ENCODE data around the gene C1GALT1. TPM values are rescaled to one million over a fixed set of nuclear protein-coding genes. Genes with fewer than 3 reads are reported as not detected.

The C1GALT1 gene
- total RNA-seq, 1 experiment from 2014 or later: 106 TPM

DNA sequence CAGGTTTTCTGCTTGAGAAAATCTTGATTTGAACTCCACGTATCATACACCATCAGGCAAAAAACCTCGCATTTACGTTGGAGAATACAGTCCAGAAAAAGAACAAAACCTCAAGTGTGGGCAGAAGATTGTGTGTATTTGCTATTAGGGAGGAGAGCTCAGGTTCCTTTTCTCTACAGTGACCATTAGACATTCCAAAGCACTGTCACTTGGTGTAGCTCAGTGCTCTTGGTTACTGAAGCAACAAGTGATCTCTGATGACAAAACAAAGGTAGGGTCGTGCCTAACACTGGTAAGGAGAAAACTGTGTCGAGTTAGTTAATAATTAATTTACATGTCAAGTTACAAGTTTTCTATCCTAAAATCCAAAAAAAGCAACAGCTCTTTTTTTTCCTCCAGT, 72.6 kb downstream of the C1GALT1 start:
- H3K9me3 Mint-ChIP-seq: no peaks in the 10 kb centered on the region
- no peaks in the 10 kb centered on the region for H3K27me3 Mint-ChIP-seq (ENCODE audit: low read depth)
- no peak for DNase-seq (ENCODE audit: low spot score)
- H3K4me3 Mint-ChIP-seq: no peak overlapping the region
- peaks cover 13% of the 10 kb centered on the region for H3K36me3 Mint-ChIP-seq
- CTCF ChIA-PET: no interaction called here
- POLR2A ChIA-PET: no interaction called here
- H3K4me1 Mint-ChIP-seq: peaks cover 54% of the 10 kb centered on the region
- no peak for ATAC-seq
- TF ChIP-seq RORB (CRISPR knock-in tag; IDR thresholded peaks at IDR 0.05): no peak
- TF ChIP-seq ZNF232 (CRISPR knock-in tag; IDR thresholded peaks at IDR 0.05): no peak
- TF ChIP-seq, protein P1, sequence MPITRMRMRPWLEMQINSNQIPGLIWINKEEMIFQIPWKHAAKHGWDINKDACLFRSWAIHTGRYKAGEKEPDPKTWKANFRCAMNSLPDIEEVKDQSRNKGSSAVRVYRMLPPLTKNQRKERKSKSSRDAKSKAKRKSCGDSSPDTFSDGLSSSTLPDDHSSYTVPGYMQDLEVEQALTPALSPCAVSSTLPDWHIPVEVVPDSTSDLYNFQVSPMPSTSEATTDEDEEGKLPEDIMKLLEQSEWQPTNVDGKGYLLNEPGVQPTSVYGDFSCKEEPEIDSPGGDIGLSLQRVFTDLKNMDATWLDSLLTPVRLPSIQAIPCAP (CRISPR knock-in tag; IDR thresholded peaks at IDR 0.05): no peak
- no peak for TF ChIP-seq SMAD4 (CRISPR knock-in tag; IDR thresholded peaks at IDR 0.05)
- TF ChIP-seq OVOL2 (CRISPR knock-in tag; IDR thresholded peaks at IDR 0.05; ENCODE audit: borderline replicate concordance): no peak
- TF ChIP-seq, protein P2, sequence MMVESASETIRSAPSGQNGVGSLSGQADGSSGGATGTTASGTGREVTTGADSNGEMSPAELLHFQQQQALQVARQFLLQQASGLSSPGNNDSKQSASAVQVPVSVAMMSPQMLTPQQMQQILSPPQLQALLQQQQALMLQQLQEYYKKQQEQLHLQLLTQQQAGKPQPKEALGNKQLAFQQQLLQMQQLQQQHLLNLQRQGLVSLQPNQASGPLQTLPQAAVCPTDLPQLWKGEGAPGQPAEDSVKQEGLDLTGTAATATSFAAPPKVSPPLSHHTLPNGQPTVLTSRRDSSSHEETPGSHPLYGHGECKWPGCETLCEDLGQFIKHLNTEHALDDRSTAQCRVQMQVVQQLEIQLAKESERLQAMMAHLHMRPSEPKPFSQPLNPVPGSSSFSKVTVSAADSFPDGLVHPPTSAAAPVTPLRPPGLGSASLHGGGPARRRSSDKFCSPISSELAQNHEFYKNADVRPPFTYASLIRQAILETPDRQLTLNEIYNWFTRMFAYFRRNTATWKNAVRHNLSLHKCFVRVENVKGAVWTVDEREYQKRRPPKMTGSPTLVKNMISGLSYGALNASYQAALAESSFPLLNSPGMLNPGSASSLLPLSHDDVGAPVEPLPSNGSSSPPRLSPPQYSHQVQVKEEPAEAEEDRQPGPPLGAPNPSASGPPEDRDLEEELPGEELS (CRISPR knock-in tag; IDR thresholded peaks at IDR 0.05): no peak
- TF ChIP-seq CREM (CRISPR knock-in tag; IDR thresholded peaks at IDR 0.05): no peak
- TF ChIP-seq EMX1 (CRISPR knock-in tag; IDR thresholded peaks at IDR 0.05): no peak
- TF ChIP-seq, protein P3, sequence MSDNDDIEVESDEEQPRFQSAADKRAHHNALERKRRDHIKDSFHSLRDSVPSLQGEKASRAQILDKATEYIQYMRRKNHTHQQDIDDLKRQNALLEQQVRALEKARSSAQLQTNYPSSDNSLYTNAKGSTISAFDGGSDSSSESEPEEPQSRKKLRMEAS (CRISPR knock-in tag; IDR thresholded peaks at IDR 0.05): no peak
- TF ChIP-seq ZNF138 (CRISPR knock-in tag; conservative IDR thresholded peaks at IDR 0.05): no peak
- no peak for TF ChIP-seq FOXP1 (CRISPR knock-in tag; IDR thresholded peaks at IDR 0.05; ENCODE audit: borderline replicate concordance)
- TF ChIP-seq, protein P4, sequence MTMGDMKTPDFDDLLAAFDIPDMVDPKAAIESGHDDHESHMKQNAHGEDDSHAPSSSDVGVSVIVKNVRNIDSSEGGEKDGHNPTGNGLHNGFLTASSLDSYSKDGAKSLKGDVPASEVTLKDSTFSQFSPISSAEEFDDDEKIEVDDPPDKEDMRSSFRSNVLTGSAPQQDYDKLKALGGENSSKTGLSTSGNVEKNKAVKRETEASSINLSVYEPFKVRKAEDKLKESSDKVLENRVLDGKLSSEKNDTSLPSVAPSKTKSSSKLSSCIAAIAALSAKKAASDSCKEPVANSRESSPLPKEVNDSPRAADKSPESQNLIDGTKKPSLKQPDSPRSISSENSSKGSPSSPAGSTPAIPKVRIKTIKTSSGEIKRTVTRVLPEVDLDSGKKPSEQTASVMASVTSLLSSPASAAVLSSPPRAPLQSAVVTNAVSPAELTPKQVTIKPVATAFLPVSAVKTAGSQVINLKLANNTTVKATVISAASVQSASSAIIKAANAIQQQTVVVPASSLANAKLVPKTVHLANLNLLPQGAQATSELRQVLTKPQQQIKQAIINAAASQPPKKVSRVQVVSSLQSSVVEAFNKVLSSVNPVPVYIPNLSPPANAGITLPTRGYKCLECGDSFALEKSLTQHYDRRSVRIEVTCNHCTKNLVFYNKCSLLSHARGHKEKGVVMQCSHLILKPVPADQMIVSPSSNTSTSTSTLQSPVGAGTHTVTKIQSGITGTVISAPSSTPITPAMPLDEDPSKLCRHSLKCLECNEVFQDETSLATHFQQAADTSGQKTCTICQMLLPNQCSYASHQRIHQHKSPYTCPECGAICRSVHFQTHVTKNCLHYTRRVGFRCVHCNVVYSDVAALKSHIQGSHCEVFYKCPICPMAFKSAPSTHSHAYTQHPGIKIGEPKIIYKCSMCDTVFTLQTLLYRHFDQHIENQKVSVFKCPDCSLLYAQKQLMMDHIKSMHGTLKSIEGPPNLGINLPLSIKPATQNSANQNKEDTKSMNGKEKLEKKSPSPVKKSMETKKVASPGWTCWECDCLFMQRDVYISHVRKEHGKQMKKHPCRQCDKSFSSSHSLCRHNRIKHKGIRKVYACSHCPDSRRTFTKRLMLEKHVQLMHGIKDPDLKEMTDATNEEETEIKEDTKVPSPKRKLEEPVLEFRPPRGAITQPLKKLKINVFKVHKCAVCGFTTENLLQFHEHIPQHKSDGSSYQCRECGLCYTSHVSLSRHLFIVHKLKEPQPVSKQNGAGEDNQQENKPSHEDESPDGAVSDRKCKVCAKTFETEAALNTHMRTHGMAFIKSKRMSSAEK (CRISPR knock-in tag; IDR thresholded peaks at IDR 0.05; ENCODE audit: borderline replicate concordance): no peak
- no peak for TF ChIP-seq ZNF121 (CRISPR knock-in tag; IDR thresholded peaks at IDR 0.05)
- TF ChIP-seq MXD4 (CRISPR knock-in tag; IDR thresholded peaks at IDR 0.05; ENCODE audit: borderline replicate concordance): no peak
- TF ChIP-seq TEAD4 (CRISPR knock-in tag; IDR thresholded peaks at IDR 0.05): no peak
- no peak for TF ChIP-seq SOX15 (CRISPR knock-in tag; IDR thresholded peaks at IDR 0.05)
- H3K27ac Mint-ChIP-seq: peak overlapping the region; percentile 71; the same call in 1 of the 2 replicates

DNA sequence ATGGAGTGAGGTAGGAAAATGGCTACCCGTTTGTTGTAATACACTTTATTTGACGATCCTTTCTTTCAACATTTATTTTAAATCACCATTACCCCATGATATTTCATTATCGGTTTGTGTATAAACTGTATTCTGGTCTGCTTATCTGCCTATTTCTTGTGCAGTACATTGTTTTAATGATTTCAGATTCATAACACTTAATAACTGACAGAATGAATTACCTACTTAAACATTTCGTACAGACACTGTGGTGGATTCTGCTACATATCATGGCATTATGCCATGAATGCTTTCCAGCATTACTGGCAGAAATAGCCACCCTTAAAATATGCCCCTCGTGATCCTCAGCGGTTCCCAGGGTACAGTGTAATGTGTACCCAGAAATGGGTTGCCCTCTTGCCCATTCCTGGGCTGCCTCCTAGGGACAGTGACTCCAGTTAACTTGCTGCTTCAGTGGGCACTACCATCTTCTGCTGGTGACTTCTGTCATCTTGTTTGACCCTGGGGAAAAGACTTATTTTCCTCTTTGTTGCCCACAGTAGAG, 74.5 kb downstream of the C1GALT1 start:
- peaks cover 17% of the 10 kb centered on the region for H3K36me3 Mint-ChIP-seq

More for the DNA sequence above, 74.5 kb downstream of the C1GALT1 start:
- no peak for TF ChIP-seq GRHL2 (CRISPR knock-in tag; IDR thresholded peaks at IDR 0.05; ENCODE audit: insufficient replicate concordance, severe bottlenecking)
- Mint-ChIP-seq H3K4me3 (no peak overlapping the region), H3K27me3 (ENCODE audit: low read depth) (no peaks in the 10 kb centered on the region), H3K4me1 (peaks cover 50% of the 10 kb centered on the region), H3K9me3 (peaks cover 5% of the 10 kb centered on the region), H3K27ac (peak overlapping the region; percentile 13; the same call in 1 of the 2 replicates)
- ChIA-PET CTCF (no interaction called here), POLR2A (no interaction called here)
- ATAC-seq: no peak
- no peak for DNase-seq (ENCODE audit: low spot score)

All from WTC11 (cell line).